Measurements from ENCODE around the gene SLC40A1.

The SLC40A1 gene

DNA sequence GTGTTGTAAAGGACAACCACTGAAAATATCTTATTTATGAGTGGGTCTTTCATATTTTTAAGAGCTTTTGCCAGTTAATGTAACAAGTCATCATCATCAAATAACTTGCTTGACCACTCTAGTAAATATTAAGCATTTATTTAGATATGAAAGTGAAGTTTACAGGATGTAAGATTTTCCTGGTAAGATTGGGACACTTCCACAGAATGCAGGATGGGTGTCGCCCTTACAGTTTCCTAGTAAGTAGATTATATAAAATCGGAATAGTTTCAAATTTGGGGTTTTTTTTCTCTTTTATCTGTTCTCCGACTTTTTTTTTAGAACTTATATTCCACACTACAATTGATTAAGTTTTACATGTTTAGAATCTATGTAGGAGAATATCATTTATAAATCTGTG lies 14.8 kb upstream of the SLC40A1 start:
- DNase-seq = no peak

DNA sequence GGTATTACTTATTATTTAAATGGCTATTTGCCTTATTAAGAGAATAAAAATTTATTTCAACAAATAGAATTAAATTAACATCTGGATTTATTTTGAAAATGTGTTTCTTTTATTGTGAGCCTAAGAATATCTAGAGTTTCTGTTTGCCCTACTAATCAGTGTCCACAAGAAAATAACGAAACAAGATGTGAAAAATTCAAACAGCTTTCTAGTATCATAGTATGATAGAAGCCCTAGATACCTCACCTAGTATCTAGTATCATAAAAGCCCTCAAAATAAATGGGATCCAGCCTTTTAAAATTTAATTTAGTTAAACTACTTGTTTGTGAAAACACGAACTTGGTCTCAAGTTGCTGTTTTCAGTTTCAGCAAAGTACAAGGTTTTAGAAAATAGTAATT lies 13.7 kb upstream of the SLC40A1 start:
- no peak for DNase-seq

DNA sequence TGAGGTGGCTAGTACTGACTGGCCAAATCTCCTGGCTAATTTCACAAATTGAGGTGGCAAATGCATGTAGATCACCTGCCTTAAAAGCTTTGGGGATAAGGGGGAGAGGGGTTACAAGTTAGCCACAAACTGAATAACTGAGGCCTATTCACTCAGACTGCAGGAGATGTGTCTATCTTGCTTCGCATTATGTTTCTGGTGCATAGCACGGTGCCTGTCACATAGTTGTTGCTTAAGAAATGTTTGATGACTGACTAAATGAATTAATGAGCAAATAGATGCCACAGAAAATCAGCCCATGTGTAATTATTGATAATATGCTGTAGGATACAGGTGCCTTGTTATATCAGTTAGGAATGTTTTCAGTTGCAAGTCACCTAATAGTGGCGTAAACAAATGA lies 12.5 kb upstream of the SLC40A1 start:
- DNase-seq = no peak

DNA sequence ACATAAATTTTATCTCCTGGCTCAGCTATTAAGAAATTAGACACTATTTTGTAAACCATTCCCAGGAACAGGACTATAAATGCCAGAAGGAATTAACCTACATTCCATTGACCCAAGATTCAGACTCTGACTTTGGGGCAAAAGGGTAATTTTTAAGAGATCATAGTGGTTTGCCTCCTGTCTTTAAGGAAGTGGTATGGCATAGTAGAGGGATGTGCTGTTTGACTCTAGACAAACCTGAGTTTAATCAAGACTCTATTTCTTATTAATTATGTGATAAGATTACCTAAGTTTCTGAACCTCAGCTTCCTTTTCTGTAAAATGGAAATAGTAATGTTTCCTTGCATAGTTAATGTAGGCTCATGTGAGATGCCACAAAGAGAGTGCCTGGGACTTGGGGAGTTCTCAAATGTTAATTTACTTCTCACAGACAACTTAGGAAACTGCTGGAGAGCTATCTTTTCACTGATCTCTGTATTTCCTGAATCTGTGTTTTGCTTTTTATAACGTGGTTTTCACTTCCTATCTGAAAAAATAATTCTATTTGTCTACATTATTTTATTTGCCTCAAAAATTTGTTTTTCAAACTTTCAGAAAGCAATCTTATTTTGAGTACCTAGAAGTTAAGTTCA lies 11.9 kb upstream of the SLC40A1 start:
- peak in 1 of 2 experiments; percentile 27 for DNase-seq

DNA sequence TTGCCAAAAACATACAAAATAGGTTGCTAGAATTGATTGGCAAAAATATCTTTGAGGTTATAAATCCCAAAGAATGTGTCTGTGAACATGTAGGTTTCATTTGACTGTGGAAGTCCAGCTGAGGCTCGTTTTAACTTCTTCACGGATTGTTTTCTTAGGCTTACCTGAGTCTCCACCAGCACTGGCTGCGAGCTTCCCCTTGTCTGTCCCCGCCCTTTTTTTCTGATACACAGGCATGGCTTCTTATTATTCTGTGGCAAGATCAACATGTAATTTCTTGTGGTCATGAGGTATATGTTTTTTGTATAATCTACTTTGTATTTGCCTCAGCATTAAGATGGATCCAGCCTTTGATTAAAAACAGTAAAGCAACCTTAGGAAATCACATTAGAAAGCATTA lies 7.2 kb upstream of the SLC40A1 start:
- no peak for DNase-seq

DNA sequence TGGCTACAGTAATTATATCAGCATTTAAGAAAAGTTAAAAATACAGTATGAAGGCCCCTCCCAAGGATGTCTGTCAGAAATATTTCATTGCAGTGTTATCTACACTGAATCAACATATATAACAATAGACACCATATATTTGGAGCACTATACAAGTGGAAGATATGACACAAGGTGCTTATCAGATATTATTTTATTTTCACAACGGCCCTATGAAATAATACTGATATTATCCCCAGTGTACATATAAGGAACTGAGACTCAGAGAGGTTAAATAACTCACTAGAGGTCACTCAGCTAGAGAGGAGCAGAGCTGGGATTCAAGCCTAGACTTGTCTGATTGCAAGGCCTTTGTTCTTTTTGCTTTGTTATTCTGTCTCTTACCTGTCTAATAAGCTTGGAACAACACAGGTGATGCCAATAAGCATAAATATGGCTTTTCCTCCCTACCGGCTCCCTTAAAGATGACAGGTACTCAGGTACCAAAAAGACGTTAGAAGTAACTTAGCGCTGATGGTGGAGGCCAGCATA lies 4.7 kb upstream of the SLC40A1 start:
- DNase-seq = no peak

DNA sequence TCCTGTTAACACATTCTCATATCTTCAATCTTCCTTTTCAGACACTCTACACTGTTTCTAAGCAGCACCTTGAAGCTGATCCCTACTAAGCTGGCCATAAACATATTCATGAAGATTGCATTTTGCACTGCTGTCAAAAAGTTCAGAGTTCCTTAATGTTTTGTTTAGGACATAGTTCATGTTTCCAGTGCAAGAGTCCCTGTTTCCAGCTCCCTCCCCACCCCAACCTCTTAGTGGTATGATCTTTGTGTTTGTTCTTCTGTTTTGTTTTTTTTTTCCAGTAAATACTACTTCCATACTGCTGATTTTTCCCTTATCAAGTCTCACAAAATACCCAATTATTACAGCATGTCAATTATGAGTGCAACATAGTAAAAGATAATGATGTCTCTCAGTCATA lies 4.1 kb upstream of the SLC40A1 start:
- DNase-seq = no peak

DNA sequence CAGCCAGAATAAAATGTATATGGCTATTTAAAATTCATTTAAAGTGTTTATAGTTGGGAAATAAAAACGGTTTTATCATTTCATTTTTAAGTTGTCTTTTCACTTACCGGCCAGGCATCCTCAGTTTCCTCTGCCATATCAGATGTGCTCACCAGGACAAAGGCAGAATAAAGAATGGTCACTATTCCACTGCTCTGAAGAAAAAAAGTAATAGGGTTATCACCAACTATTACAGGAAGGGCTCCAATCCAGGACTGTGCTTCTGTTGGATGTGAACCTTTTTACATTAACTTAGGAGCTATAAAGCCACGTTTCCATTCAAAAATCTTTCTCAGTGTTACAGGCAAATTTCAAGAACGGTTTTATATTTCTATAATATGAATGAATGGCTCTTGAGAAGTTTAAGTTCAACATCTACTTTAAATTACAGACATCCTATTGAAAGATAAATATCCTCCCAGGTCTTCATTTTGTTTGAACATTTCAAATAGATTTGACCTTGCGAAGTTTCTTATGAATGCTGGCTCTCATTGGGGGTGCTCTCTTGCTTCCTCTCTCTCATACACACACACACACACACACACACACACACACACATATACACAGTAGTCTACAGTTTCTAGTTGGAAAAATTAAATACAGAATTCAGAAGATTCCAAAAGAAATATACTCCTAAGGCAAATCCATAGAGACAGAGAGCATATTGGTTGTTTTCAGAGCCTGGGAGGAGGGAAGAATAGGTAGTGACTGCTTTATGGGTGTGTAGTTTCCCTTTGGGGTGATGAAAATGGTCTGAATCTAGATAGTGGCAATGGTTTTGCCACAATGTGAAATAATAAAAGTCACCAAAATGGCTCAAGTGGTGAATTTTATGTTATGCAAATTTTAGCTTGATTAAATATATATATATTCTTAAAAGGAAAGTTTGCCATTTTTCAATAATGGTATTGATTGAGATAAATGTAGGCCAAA lies 2.9 kb upstream of the SLC40A1 start:
- no peak for DNase-seq

DNA sequence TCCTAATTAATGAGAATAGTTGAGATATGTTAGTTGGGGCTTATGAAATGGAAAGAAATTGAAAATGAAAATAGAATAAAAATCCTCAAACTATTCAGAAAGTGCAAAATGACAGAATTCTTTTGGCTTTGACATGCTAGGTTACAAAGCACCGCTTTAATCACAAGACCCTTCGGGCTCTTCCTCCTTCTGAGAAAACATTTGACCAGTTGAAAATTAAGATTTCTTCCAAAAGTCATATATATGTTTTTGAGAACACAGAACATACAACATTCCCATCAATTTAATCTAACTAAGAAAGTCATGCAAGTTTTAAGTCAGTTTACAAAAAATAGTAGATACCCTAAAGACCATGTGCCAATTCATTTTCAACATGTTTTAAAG lies 2.2 kb upstream of the SLC40A1 start:
- no peak for DNase-seq

DNA sequence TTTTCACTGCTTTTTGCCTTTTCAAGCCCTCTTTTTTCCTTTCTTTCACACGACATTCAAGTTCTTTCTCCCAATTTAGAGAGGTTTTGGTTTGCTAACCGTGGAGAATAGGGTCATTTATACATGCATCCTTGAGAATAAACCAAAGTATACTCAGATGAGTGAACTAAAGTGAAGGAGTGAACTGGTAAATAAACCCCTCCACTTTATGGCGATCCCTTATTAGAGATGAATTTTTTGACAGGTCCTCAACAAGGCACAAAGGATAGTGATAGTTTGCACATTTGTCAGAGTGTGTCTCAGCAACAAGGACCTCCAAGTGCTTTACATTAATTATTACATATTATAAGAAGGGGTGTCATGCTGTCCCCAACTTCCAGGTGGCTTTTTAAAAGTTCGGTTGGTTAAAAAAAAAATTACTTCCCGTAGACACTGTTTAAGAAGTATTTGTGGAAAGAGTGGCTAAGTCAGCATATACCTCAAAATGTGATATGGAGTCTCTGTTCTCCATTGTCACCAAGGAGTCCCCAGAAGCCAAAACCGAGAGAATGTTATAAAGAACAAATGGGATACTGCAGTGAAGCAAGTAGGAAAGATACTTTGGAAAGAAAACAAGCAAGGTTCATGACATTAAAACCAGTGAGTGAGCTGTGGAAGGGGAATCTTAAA lies 1.7 kb upstream of the SLC40A1 start:
- DNase-seq = no peak

DNA sequence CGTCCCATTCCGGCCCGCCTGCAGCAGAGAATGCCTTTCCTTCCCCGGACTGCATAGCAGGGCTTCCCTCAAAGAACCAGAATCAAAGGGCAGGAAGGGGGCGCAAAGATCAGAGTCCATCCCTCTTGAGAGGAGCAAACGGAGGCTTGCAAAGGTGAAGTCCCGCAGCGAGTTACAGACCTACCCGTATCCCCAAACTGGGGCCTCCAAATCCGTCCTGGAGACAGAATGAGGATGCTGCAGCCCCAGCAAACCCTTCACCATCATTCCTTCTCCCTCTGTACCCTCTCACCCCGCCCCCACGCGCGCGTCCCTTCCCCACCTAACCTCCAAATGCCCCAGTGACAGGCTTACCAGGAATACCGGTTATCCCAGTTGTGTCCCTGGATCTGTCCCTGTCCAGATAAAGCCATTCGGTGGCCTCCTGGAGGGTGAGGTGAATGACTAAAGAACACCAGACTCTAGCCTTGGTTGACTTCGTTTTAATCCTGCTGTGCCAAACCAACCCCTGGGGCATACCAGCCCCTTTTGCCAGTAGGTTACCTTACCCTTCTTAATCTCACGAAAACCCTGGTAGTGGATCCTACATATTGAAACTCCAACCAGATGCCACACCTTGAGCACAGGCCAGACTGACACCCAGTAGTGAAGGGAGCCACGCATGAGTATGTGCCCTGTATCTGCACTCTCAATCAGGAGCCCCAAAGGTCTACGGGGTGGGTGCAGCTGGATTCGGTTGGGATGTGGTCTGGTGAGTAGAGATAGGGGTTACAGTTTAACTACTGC lies 961 bp upstream of the SLC40A1 start:
- DNase-seq = no peak

DNA sequence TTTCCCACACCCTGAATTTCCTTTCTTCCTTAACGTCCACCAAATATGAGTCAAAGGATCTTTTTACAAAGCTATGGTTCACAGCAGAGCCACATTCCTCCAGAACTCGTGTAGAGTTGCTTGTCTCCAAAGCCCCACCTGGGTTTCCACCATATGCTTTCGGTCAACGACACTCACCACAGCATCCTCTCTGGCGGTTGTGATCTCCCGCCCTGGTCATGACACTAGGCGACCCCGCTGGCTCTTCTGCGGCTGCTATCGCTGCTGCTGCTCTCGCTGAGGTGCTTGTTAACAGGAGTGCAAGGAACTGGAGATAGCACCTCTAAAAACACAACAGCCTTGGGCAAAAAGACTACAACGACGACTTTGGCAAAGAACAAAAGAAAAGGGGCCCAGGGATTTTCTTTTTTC lies 340 bp downstream of the SLC40A1 start:
- peak; percentile 52 to 76 for DNase-seq

DNA sequence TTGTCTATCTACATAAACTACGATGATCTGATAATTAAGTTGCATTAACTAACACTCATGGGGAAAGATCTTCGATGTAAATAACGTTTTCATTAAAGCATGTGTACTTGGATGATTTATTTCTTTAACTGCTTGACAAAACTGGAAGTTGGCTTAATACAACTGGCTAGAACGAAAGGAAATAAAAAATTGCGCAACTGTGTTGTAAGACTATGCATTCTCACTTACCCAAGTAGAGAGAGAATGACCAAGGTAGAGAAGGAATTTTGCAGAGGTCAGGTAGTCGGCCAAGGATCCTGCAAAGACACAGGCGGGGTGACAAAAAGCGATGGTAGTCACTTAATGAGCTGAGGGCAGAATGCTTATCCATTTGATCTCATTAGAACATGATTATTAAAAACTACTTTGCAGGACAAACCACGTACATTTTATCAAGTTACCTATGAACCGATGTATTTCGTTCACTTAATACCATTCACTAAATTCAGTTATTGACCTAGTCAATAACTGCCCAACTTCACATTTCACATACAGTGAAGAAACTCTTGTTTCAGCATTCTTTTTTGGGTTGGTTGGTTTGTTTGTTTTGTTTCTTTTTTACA lies 900 bp downstream of the SLC40A1 start:
- peak; percentile 62 to 68 for DNase-seq

DNA sequence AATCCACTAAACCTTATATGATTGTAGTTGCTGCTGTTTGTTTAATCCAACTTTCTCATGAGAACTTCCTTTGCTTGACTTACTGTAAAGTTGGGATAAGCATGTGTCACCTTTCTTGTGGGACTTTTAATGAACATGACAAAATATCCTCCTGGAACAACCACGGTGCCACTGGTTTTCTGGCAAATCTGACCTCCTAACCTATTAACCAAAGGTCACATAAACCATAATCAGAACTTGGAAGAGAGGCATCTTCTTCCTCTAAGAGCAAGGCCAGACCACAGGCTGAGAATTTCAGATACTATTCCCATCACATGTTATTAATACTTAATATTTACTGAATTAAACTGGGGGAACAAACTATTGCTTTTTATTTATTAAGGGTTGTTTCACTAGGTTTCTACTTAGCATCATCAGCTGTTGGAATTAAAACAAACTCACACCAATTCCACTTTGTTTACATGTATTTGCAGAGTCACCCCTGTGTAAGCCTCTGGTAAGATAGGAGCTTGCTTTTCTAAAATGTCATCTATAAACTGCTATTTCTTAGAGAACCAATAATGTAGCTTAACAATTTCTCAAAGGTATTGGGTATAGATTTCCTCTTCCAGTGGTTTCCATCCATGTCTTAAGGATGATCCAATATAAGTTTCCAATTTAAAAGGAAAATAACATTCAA lies 2.2 kb downstream of the SLC40A1 start:
- DNase-seq = no peak

DNA sequence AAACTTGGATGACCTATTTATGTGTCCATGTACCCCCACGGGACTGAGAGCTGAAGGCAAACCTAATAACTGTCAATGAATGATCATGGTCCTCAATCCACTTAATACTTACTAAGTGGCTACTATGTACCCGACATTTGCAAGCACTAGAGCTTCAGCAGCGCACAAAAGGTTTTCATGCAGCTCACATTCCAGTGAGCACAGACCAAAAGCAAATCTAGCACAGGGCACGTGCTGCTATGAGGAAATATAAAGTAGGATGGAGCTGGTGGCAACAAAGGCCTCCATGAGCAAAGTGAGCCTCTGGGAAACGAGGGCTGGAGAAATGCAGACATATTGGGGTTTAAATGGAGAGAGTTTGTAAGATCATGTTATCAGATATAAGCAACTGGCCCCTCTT lies 3.5 kb downstream of the SLC40A1 start:
- DNase-seq = no peak

DNA sequence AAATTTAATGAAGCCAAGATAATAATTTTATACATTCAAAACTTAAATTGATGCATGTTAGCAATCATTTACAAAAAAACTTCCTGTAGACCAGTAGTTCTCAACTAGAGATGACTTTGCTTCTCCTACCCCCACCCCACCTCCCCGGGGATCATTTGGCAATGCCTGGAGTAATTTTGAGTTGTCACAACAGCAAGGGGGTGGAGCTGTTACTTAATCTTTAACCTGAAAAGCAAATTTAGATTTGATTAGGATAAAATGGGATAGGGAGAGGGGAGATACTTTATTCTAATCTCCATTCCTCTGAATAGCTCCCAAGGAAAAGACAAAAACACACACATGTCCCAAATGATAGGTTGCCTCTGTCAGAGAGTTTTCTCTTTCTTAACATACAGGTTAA lies 4.2 kb downstream of the SLC40A1 start:
- DNase-seq = no peak

DNA sequence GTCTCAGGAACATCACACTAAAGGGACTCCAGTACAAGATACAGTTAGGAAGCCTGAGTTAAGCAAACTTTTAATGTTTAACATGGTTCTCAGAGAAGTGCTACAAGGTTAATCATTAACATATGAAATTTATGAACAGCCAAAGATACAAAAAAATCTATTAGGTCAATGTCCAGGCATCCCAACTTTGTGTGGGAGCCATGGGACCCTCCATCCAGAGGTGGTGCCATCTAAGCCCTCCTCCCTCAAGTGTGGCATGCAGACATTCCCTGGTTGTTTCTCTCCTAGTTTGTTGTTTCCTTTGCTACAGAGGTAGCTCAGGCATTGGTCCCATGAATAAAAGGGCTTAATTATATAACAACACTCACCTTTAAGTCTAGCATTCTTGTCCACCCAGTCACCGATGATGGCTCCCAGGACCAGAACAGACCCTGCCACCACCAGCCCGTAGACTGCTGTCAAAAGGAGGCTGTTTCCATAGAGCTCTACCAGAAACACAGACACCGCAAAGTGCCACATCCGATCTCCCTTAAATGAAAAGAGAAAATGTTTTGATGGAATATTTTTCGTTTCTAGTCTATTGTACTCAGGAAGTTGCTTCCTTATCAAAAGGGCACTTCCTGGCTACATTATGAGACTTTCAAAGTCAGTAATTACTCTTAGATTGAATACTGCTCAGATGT lies 5.7 kb downstream of the SLC40A1 start:
- DNase-seq = no peak

DNA sequence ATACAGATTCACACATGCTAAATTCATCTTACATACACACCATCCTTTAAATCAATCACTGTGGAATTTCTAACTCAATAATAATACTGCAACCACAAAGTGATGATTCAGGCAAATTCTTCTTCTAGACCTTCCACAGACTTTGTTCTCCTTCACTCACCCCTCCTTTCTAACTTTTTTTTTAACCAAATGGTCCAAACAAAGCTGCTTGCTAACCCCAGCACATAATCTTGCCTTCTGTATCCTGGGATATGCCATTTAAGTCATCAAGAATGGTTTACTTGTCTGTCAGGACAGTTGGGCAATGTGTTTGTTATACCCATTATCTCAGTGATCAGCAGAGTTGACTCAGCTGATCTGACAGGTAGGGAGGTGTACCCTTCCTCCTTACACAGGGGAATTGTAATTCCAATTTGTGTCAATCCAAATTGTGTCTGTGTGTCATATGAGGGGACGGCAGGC lies 10.0 kb downstream of the SLC40A1 start:
- DNase-seq = no peak

DNA sequence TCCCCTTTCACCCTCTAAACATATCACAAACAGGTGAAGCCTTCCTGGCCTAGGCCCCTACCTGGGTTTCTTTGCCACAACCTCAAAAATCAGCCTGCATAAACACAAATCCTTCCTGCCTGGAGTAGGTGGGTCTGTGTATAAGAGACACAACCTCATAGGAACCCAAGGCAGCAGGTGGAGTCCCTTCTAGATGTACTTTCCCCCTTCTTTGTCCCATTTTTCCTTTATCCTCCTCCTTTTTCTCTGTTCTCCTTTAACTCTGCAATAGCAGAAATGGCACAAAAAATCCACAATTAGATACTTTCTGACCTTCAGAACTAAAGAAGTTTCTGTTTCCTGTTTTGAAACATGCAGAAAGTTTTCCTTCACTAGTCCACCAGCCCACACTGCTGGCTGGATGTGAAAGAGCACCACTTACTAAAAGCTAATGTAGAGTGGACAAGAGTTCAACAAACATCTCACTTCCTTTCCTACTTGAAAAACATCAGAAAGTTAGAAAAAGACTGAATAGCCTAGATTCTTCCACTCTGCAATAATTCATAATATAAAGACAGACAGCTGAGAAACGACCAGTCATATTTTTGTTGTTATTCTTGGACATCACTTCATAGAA lies 11.2 kb downstream of the SLC40A1 start:
- no peak for DNase-seq

DNA sequence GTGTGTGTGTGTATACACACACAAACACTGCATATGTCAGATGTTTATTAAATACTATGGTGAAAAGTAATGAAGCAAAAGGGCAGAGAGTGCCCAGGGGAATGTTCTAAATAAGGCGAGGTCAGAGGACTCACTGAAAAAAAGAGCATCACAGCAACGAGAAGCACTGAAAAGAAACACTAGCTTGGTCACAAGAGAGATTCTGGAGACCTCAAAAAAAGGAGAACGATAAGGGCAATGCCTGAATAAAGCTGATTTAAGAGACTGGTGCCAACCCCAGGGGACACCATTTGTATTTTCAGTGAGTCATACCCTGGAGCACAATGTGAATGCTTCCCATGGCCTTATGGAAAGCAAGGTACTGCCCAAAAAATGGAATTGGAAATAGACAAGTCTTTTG lies 14.5 kb downstream of the SLC40A1 start:
- no peak for DNase-seq
